ENCODE data around the gene TRAF3IP1.
A peak's percentile ranks its signal among the peaks of the same experiment; 100 is the strongest.

The TRAF3IP1 gene

GRCh38 chr2:238282861-238283738, 37.2 kb upstream of the TRAF3IP1 start:
- Histone ChIP-seq H3K9ac (ENCODE audit: low read depth, low read length) (no peak overlapping the region), H3K4me1 (ENCODE audit: insufficient read depth, low read length) (peaks cover 18% of the 10 kb centered on the region; the same call in 1 of the 2 replicates), H3K9me3 (ENCODE audit: control insufficient read depth, insufficient read depth, low read length) (no peaks in the 10 kb centered on the region), H3K36me3 (ENCODE audit: insufficient read depth, low read length) (no peaks in the 10 kb centered on the region)

- H3K4me1 ChIP-seq (ENCODE audit: insufficient read depth, low read length) = peaks cover 24% of the 10 kb centered on the region; the same call in 1 of the 2 replicates
- H3K9ac ChIP-seq (ENCODE audit: low read depth, low read length) = no peak overlapping the region
- no peaks in the 10 kb centered on the region for H3K9me3 ChIP-seq (ENCODE audit: control insufficient read depth, insufficient read depth, low read length)
- H3K36me3 ChIP-seq (ENCODE audit: insufficient read depth, low read length) = no peaks in the 10 kb centered on the region
Measured at GRCh38 chr2:238284802-238285515, 35.4 kb upstream of the TRAF3IP1 start.

GRCh38 chr2:238285653-238286082, 34.6 kb upstream of the TRAF3IP1 start:
- no peak overlapping the region for H3K9ac ChIP-seq (ENCODE audit: low read depth, low read length)
- peaks cover 31% of the 10 kb centered on the region for H3K4me1 ChIP-seq (ENCODE audit: insufficient read depth, low read length)

GRCh38 chr2:238286095-238286494, 34.2 kb upstream of the TRAF3IP1 start:
- Histone ChIP-seq H3K36me3 (ENCODE audit: insufficient read depth, low read length) (no peaks in the 10 kb centered on the region), H3K9me3 (ENCODE audit: control insufficient read depth, insufficient read depth, low read length) (no peaks in the 10 kb centered on the region), H3K4me1 (ENCODE audit: insufficient read depth, low read length) (peaks cover 34% of the 10 kb centered on the region), H3K9ac (ENCODE audit: low read depth, low read length) (no peak overlapping the region)

More at GRCh38 chr2:238285653-238286082, 34.6 kb upstream of the TRAF3IP1 start:
- Histone ChIP-seq H3K9me3 (ENCODE audit: control insufficient read depth, insufficient read depth, low read length) (no peaks in the 10 kb centered on the region), H3K36me3 (ENCODE audit: insufficient read depth, low read length) (no peaks in the 10 kb centered on the region)

GRCh38 chr2:238286551-238286950, 33.8 kb upstream of the TRAF3IP1 start:
- Histone ChIP-seq H3K4me1 (ENCODE audit: insufficient read depth, low read length) (peaks cover 34% of the 10 kb centered on the region), H3K9me3 (ENCODE audit: control insufficient read depth, insufficient read depth, low read length) (no peaks in the 10 kb centered on the region), H3K9ac (ENCODE audit: low read depth, low read length) (no peak overlapping the region), H3K36me3 (ENCODE audit: insufficient read depth, low read length) (no peaks in the 10 kb centered on the region)

GRCh38 chr2:238286987-238287736, 33.2 kb upstream of the TRAF3IP1 start:
- Histone ChIP-seq H3K4me1 (ENCODE audit: insufficient read depth, low read length) (peaks cover 34% of the 10 kb centered on the region), H3K36me3 (ENCODE audit: insufficient read depth, low read length) (no peaks in the 10 kb centered on the region), H3K9me3 (ENCODE audit: control insufficient read depth, insufficient read depth, low read length) (no peaks in the 10 kb centered on the region), H3K9ac (ENCODE audit: low read depth, low read length) (peak overlapping the region; percentile 76; the same call in 1 of the 2 replicates)

GRCh38 chr2:238287737-238288649, 32.3 kb upstream of the TRAF3IP1 start, which contains the start of gene PER2:
Gene PER2 (minus strand): TSS chr2:238288610. CDS start chr2:238277936, 10,674 bp downstream.
- Histone ChIP-seq H3K9ac (ENCODE audit: low read depth, low read length) (peak within 1 kb of the TSS; percentile 76), H3K9me3 (ENCODE audit: control insufficient read depth, insufficient read depth, low read length) (no peaks in the 10 kb centered on the region), H3K4me1 (ENCODE audit: insufficient read depth, low read length) (peaks cover 34% of the 10 kb centered on the region), H3K36me3 (ENCODE audit: insufficient read depth, low read length) (no peaks in the 10 kb centered on the region)

GRCh38 chr2:238288650-238289573, 31.4 kb upstream of the TRAF3IP1 start:
- Histone ChIP-seq H3K36me3 (ENCODE audit: insufficient read depth, low read length) (no peaks in the 10 kb centered on the region), H3K9me3 (ENCODE audit: control insufficient read depth, insufficient read depth, low read length) (no peaks in the 10 kb centered on the region), H3K9ac (ENCODE audit: low read depth, low read length) (peak overlapping the region; percentile 76), H3K4me1 (ENCODE audit: insufficient read depth, low read length) (peaks cover 34% of the 10 kb centered on the region)

GRCh38 chr2:238289574-238289973, 30.7 kb upstream of the TRAF3IP1 start:
- Histone ChIP-seq H3K9me3 (ENCODE audit: control insufficient read depth, insufficient read depth, low read length) (no peaks in the 10 kb centered on the region), H3K9ac (ENCODE audit: low read depth, low read length) (peak overlapping the region; percentile 57), H3K4me1 (ENCODE audit: insufficient read depth, low read length) (peaks cover 34% of the 10 kb centered on the region), H3K36me3 (ENCODE audit: insufficient read depth, low read length) (no peaks in the 10 kb centered on the region)

GRCh38 chr2:238290091-238290509, 30.2 kb upstream of the TRAF3IP1 start:
- H3K9me3 ChIP-seq (ENCODE audit: control insufficient read depth, insufficient read depth, low read length) = no peaks in the 10 kb centered on the region
- peaks cover 34% of the 10 kb centered on the region for H3K4me1 ChIP-seq (ENCODE audit: insufficient read depth, low read length)
- peak overlapping the region; percentile 57; the same call in 1 of the 2 replicates for H3K9ac ChIP-seq (ENCODE audit: low read depth, low read length)
- H3K36me3 ChIP-seq (ENCODE audit: insufficient read depth, low read length) = no peaks in the 10 kb centered on the region

GRCh38 chr2:238290715-238291549, 29.4 kb upstream of the TRAF3IP1 start:
- no peaks in the 10 kb centered on the region for H3K36me3 ChIP-seq (ENCODE audit: insufficient read depth, low read length)
- no peaks in the 10 kb centered on the region for H3K9me3 ChIP-seq (ENCODE audit: control insufficient read depth, insufficient read depth, low read length)
- no peak overlapping the region for H3K9ac ChIP-seq (ENCODE audit: low read depth, low read length)
- H3K4me1 ChIP-seq (ENCODE audit: insufficient read depth, low read length) = peaks cover 26% of the 10 kb centered on the region

All from ES-I3 (cell line).